T-helper 1 cell (primary cell): ENCODE results near the gene RCAN1.
"Not testable (repeated sequence)": the region's sequence is repeated elsewhere in the genome, so short reads cannot be mapped to it uniquely, and the experiment has no call there.

ENCODE experiments used
- DNase-seq, 5 donors: peaks; one replicate each; pipeline ENCODE4 v3.0.0-alpha.2; 2012 to 2020

Gene RCAN1

DNA sequence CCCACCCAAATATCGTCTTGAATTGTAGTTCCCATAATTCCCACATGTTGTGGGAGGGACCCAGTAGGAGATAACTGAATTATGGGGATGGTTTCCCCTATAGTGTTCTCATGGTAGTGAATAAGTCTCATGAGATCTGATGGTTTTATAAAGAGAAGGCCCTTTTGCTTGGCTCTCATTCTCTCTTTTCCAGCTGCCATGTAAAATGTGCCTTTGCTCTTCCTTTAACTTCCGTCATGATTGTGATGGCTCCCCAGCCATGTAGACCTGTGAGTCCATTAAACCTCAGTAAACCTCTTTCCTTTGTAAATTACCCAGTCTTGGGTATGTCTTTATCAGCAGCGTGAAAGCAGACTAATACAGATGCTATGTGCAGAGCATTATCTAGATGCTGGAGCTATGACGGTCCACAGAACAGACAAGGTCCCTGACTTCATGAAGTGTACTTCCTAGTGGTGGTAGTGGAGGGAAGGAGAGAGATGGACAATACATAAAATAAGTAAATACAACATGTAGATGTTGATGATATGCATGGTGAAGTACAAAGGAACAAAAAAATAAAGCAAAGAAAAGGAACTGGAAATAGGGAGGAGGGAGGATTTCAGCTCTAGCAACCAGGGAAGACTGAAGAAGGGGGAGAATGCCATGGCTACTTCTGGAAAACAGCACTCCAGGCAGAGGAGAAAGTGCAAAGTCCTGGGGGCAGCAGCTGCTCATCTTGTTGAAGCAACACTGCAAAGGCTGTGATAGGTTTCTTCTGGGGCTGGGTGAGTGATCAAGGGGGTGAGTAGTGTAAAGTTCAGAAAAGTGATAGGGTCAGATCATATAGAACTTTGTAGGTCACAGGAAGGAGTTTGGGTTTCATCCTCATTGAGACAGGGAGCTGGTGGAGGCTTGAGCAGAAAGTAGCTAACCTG is 6.8 kb upstream of the RCAN1 start:
- DNase-seq, result no peak

- no peak for DNase-seq
Observed at GRCh38 chr21:34619841-34620665, 5.1 kb upstream of the RCAN1 start.

GRCh38 chr21:34618941-34619340 is 4.0 kb upstream of the RCAN1 start:
- DNase-seq, result no peak

- DNase-seq, result no peak
Observed at GRCh38 chr21:34617753-34618339, 2.9 kb upstream of the RCAN1 start.

- DNase-seq, result no peak
Observed at GRCh38 chr21:34615487-34615814, 538 bp upstream of the RCAN1 start.

GRCh38 chr21:34613679-34614627 is 960 bp downstream of the RCAN1 start:
- no peak for DNase-seq

GRCh38 chr21:34612557-34612956 is 2.4 kb downstream of the RCAN1 start:
- no peak for DNase-seq

DNA sequence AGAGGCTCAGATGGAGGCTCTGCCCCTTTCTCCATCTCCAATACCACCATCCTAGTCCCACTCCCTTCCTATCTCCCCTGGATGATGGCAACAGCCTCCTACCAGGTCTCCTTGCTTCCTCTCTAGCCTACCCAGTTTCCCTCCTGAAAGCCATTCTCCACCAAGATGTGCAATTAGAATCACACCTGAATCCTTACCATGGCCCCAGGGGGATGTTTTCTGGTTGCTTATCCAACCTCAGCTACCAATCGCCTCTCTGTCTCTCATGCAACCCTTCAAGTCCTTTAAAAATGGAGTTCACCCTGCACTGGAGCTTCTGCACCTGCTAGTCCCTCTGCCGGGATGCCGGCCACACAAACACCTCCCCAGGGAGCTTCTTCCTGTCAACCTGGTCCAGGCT is 2.9 kb downstream of the RCAN1 start:
- DNase-seq, result no peak

DNA sequence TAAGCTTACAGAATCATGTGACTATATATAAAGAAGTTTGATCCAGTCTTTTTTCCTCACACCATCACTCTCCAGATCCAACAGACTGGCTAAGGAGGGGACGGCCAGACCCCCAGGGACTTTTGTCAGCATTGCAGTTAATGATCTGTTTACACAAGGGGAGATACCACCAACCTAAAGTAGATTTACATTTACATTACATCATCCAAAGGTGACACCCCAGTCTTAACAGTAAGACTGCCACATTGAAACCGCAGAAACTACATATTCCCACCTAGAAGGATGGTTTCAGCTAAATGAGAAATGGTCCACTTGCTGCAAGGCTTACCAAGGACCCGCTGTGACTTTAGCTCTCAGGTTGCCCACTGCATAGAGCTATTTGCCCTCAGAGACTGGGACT is 3.4 kb downstream of the RCAN1 start:
- no peak for DNase-seq

- DNase-seq, result no peak
Observed at GRCh38 chr21:34609933-34610549, 4.9 kb downstream of the RCAN1 start.

- no peak for DNase-seq
Observed at GRCh38 chr21:34609244-34609932, 5.5 kb downstream of the RCAN1 start.

DNA sequence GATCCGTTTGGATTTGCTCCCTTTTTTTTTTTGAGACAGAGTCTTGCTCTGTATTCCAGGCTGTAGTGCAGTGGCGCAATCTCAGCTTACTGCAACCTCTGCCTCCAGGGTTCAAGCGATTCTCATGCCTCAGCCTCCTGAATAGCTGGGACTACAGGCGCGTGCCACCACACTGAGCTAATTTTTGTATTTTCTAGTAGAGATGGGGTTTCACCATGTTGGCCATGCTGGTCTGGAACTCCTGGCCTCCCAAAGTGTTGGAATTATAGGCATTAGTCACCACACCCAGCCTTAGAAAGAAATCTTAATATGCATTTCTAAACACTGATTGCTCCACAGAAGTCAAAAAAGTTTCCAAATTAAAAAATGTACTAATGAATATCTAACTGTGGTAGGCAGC is 7.5 kb downstream of the RCAN1 start:
- not testable (repeated sequence) for DNase-seq

- DNase-seq, result no peak
Observed at GRCh38 chr21:34606621-34607020, 8.3 kb downstream of the RCAN1 start.

GRCh38 chr21:34606051-34606450 is 8.9 kb downstream of the RCAN1 start:
- no peak for DNase-seq

GRCh38 chr21:34604956-34605355 is 10.0 kb downstream of the RCAN1 start:
- DNase-seq, result not testable (repeated sequence)

DNA sequence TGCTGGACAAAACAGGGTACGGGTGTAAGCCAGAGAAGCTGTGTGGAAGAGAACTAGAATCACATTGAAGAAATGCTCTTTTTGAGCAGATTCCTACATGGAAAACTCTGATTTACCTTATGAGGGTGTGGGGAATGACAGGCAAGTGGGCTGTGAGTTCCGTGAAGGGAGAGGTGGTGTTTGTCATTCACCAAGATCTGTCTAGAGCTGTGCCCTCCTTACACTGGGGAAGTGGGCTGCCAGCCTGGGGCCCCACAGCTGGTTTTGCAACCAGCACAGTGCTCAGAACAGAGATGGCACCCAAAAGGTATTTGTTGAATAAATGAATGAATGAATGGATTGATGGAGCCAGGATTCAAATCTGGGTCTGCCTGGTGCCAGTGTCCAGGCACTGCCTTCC is 10.4 kb downstream of the RCAN1 start:
- no peak for DNase-seq

DNA sequence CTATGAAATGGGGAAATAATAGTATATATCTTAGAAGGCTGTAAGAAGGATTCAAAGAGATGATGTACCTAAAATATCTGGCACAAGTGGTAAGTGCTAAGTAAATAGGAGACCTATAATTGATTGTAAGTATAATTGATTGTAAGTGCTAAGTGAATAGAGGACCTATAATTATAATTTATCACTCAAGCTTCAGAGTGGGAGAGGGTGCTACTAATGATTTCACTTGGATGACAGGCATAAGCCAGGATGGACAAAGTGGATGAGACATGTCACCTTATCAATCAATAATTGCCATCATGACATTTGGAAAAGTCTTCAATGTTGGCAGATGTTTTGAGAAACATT is 11.2 kb downstream of the RCAN1 start:
- no peak for DNase-seq

DNA sequence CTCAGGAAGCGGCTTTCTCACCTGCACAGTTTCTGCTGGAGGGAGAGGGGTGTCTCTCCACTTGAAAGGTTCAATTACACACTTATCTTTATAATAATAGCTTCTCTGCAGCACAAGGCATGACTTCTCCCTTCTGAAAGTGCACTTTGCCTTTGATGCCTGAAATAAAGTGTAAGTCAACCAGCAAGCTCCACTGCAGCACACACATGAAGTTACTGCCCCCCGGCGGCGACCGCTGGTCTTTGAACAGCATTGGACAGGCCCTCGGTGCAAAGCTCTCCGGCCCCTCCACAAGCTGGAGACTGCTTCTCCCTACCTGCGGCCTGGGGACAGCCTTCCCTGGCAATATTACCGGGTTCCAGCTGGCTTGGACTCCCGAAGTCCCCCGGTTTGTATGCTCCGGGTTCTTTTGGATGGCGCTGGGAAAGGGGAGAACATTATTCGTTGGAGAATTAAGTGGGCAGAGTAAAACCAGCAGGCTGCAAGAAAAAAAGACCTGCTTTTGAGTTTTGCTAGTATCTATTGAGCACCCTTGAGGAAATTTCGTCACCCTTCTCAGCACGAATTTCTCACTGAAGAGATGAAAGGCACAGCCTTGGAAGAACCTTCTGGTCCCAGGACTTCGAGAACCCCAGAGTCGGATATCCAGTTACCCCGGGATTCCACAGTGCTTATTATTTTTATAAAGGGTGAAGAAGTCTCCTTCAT is 11.8 kb downstream of the RCAN1 start:
- peak in 3 of 5 donors; percentile 10 to 28 (median 28) for DNase-seq

- DNase-seq, result no peak
Observed at GRCh38 chr21:34602061-34602460, 12.9 kb downstream of the RCAN1 start.

DNA sequence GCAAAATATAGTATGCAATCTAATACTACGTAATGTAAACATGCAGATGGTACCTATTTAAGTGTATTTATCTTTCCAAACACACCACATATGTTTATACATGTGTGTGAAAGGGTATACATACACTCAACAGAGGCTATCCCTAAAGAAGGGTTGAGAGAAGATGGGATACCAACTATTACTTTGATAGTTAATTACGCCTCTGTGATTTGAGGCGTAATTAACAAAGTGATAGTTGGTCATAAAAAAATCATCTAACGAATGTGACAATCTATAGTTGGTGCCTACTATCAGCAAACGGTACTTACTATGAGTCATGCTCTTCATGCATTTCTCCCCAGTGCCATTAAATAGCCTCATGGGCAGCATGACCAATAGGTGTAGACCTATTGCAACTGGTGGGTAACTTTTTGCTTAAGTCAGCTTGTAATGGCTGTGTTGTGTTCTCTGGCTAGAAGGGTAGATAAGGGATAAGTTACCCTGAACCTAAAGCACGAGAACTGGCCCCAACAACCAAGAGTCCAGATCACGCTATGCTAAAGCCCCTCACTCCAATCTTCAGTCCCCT is 15.3 kb downstream of the RCAN1 start:
- no peak for DNase-seq
